Measurements from ENCODE around the gene OGFR.

DNA sequence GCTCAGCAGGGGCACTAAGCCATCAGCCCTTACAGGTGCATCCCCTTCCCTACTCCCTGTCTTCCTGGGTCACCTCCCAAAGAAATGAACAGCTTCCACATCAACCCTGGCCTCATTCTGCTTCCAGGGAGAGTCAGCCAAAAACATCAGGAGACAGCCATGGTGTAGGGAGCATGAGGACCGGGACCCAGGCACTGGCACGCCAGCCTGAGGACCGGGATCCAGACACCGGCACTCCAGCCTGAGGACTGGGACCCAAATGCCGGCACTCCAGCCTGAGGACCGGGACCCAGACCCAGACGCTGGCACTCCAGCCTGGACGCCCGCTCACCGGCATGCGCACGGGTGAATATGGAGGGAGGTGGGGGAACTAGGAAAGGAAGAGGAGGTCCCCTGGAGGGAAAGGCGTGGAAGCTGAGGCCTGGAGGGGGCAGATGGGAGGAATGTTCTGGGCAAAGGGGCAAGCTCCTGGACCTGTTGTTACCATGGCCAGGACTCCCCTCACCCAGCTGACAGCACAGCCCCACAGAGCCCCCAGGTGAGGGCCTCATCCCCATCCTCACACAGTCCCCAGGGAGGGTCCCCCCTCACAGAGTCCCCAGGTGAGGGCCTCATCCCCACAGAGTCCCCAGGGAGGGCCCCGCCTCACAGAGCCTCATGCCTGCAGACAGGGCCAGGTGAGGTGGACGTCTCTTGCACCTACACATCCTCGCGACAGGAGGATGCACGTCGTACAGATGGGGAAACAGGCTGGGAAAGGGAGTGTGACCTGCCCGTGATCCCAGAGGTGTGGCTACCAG is 34.3 kb upstream of the OGFR start:
- TF ChIP-seq ARNT (IDR thresholded peaks at IDR 0.05) (no peak), SUZ12 (IDR thresholded peaks at IDR 0.05) (no peak), FOXM1 (IDR thresholded peaks at IDR 0.05; ENCODE audit: borderline replicate concordance) (no peak), ZNF384 (IDR thresholded peaks at IDR 0.05) (no peak), L3MBTL2 (conservative IDR thresholded peaks at IDR 0.05) (no peak), BHLHE40 (IDR thresholded peaks at IDR 0.05; ENCODE audit: borderline replicate concordance) (no peak), TARDBP (IDR thresholded peaks at IDR 0.05) (no peak), ELF4 (IDR thresholded peaks at IDR 0.05) (no peak), CTBP1 (IDR thresholded peaks at IDR 0.05; ENCODE audit: borderline replicate concordance) (no peak), SP1 (IDR thresholded peaks at IDR 0.05) (no peak), FOXK2 (IDR thresholded peaks at IDR 0.05) (no peak)
- TF ChIP-seq, protein P1, sequence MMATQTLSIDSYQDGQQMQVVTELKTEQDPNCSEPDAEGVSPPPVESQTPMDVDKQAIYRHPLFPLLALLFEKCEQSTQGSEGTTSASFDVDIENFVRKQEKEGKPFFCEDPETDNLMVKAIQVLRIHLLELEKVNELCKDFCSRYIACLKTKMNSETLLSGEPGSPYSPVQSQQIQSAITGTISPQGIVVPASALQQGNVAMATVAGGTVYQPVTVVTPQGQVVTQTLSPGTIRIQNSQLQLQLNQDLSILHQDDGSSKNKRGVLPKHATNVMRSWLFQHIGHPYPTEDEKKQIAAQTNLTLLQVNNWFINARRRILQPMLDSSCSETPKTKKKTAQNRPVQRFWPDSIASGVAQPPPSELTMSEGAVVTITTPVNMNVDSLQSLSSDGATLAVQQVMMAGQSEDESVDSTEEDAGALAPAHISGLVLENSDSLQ (IDR thresholded peaks at IDR 0.05) = no peak

Measured in HEK293T (cell line).